ENCODE data around the gene ZNF274. TPM values are rescaled to one million over a fixed set of nuclear protein-coding genes. Genes with fewer than 3 reads are reported as not detected.
A peak's percentile ranks its signal among the peaks of the same experiment; 100 is the strongest.
"Not testable (repeated sequence)": the region's sequence is repeated elsewhere in the genome, so short reads cannot be mapped to it uniquely, and the experiment has no call there.

ZNF274 gene
- total RNA-seq, 4 donors from 2014 or later, result 16.5 to 30.4 (median 21.7) TPM

DNA sequence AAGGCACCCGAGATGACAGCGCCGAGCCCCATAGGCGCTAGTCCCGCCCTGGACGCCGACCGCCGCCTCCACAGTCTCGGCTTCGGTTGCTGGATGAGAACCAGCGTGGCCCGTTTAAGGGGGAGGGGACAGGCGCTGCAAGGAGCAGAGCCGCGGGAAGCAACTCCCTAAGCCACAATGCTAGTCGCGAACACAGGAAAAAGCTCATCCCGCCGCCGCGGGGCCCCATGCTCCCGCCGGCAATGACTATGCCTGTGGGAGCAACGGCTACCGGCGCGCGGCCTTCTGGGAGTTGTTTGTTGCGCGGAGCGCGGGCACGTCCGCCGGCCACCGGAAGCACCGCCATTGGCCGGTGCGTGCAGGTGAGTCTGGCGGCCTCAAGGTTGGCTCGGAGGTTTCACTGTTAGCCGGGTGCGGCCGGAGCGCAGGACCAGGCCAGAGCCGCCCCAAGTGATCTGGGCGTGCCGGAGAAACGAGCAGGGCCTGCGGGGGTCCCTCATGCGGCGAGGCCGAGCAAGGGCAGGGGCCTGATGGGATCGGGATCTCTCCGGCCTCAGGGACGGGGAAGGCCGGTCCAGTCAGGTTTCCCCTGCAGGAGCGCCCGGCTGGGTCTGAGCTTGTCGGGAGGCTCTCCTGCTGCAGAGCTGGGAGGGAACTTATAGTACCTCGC is 45.9 kb downstream of the ZNF274 start, which contains the start of gene ZNF544:
ZNF544 (plus strand) TSS at position 330 of the 670 bp plus-strand sequence. CDS start 15,110 bp downstream, outside the sequence.
- ATAC-seq (ENCODE audit: low FRiP score), result peak; percentile 54
- TF ChIP-seq, protein P1, sequence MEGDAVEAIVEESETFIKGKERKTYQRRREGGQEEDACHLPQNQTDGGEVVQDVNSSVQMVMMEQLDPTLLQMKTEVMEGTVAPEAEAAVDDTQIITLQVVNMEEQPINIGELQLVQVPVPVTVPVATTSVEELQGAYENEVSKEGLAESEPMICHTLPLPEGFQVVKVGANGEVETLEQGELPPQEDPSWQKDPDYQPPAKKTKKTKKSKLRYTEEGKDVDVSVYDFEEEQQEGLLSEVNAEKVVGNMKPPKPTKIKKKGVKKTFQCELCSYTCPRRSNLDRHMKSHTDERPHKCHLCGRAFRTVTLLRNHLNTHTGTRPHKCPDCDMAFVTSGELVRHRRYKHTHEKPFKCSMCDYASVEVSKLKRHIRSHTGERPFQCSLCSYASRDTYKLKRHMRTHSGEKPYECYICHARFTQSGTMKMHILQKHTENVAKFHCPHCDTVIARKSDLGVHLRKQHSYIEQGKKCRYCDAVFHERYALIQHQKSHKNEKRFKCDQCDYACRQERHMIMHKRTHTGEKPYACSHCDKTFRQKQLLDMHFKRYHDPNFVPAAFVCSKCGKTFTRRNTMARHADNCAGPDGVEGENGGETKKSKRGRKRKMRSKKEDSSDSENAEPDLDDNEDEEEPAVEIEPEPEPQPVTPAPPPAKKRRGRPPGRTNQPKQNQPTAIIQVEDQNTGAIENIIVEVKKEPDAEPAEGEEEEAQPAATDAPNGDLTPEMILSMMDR (IDR thresholded peaks at IDR 0.05), result no peak
- peak; percentile 25 for DNase-seq (ENCODE audit: low spot score)

DNA sequence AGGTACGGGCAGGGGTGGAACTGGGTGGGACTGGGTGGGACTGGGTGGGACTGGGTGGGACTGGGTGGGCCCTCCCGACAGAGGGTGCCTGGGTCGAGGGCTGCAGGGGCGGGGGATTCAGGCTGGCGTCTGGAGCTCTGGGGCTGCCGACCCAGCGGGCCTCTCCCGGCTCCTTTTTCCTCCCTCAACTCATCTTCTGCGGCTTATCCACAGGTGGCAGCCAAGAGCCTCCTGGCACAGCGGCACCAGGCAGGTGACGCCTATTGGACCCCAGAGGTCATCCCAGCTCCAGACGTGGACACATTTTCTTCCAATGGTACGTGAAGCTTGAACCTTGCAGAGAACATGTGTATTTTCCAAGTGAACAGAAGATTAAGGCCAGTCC is 46.4 kb downstream of the ZNF274 start:
- no peak for DNase-seq (ENCODE audit: low spot score)
- ATAC-seq (ENCODE audit: low FRiP score), result no peak
- TF ChIP-seq, protein P1 (IDR thresholded peaks at IDR 0.05), result no peak

DNA sequence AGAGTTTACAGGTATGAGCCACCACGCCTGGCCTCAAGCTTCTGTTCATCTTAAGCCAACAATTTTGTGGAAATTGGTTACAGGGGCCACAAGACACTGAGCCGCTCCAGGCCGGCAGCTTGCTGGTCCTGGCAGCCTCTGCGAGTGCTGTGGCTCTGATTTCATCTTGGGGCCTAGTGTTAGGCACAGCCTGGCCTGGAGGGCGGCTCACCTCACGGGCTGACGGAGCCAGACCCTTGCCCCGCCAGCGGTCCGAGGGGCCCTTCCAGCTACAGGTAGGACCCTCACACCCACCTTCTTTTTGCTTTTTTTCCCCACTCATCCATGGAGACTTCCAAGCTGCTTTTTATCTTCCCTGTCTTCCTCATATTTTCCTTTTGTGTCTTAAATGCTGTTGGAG is 54.5 kb downstream of the ZNF274 start:
- ATAC-seq (ENCODE audit: low FRiP score) (no peak), DNase-seq (ENCODE audit: low spot score) (no peak)
- TF ChIP-seq, protein P1 (IDR thresholded peaks at IDR 0.05), result no peak

DNA sequence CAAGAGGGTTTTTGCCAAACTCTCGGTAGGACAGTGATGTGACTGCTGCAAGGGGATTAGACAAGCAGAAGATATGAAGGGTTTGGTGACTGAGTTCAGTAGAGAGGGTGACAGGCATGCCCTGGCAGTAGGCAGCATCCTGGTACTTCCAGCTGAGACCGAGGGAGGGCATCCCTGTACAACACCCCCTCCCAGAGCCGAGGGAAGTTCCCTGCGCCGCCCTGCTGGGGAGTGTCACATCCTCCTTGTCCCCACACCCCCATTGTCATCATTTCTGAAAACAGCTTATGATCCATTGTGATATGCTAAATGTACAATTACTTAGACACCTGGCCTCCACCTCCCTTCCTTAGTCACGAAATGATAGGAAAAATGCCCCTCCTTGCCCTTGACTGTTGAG is 60.5 kb downstream of the ZNF274 start:
- ATAC-seq (ENCODE audit: low FRiP score) (no peak), DNase-seq (ENCODE audit: low spot score) (no peak)
- TF ChIP-seq, protein P1 (IDR thresholded peaks at IDR 0.05), result no peak

DNA sequence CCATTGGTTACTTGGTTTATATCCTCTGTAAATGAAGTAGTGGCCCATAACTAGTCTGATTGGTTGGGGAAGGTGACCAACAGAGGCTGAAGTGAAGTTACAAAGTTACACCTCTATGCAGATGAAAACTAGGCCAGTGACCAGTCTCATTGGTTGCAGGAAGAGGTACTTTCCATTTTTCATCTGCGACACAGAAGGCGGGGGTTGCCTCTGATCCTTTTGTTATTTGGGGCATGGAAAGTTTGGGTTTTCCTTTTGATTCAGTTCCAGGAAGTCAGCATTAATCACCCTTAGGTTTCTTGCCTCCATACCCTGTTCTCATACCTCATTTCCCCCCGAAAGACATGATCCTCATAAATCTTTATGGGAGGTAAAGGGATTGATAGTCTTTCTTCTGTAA is 66.0 kb downstream of the ZNF274 start:
- ATAC-seq (ENCODE audit: low FRiP score) (no peak), DNase-seq (ENCODE audit: low spot score) (no peak)
- TF ChIP-seq, protein P1 (IDR thresholded peaks at IDR 0.05), result no peak

DNA sequence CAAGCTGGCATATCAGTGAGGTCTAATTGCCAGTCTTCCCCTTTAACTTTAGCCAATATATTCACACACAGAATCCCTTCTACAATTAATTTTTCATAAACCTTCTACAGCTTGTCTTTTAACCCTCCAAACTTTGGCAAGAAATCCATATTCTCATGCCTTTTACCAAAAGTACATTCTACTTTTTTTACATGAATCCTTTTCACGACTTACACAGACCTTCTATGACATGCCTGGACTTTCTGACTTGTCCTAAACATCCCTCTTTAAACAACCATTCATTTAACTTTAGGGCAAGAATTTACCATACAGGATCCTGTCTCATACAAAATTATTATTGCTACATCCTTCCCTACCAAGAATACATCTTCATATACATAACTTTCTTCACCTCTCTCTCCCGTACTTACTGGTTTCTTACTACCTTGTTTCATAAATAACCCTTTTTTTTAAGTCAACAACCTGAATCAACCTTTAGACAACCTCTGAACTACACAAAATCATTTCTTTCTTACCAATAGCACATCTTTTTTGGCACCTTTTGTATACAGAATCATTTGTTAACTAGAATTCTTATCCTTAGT is 69.3 kb downstream of the ZNF274 start:
- no peak for ATAC-seq (ENCODE audit: low FRiP score)
- DNase-seq (ENCODE audit: low spot score), result no peak
- TF ChIP-seq, protein P1 (IDR thresholded peaks at IDR 0.05), result no peak

DNA sequence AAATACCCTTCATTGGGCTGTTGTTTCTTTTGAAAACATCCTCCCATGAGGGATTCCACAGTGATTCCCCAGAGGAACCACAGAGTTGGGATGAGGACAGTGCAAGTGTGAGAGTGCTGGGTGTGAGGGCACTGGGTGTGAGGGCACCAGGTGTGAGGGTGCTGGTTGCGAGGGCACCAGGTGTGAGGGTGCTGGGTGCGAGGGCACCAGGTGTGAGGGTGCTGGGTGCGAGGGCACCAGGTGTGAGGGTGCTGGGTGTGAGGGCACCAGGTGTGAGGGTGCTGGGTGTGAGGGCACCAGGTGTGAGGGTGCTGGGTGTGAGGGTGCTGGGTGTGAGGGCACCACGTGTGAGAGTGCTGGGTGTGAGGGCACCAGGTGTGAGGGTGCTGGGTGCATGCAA is 75.4 kb downstream of the ZNF274 start:
- DNase-seq (ENCODE audit: low spot score), result not testable (repeated sequence)

More for the DNA sequence above, 75.4 kb downstream of the ZNF274 start:
- ATAC-seq (ENCODE audit: low FRiP score), result not testable (repeated sequence)

Data from omental fat pad (tissue), 4 donors.